ENCODE measurements around the gene PRX. TPM values are rescaled to one million over a fixed set of nuclear protein-coding genes. Genes with fewer than 3 reads are reported as not detected.

Gene PRX
- total RNA-seq, 6 experiments from 2014 or later = 0.37 to 0.99 (median 0.60) TPM

- peaks cover 0 to 22% (median 0%) of the 10 kb centered on the region in 4 donors for H3K4me1 ChIP-seq
- intact Hi-C loops (cut with DNase I) = no loop called here
Measured at GRCh38 chr19:40423938-40424337, 10.8 kb upstream of the PRX start.

GRCh38 chr19:40422748-40423566 lies 9.8 kb upstream of the PRX start:
- ATAC-seq (no peak), DNase-seq (no peak)
- 82% methylated on average over 9 of the region's 31 CpGs for whole genome bisulfite sequencing (ENCODE audit: insufficient coverage, low coverage, low lambda C conversion rate, missing lambda C conversion rate)
- intact Hi-C loops (cut with DNase I) = no loop called here
- Histone ChIP-seq H3K4me3 (no peak overlapping the region), H3K4me1 (peaks cover 0 to 22% (median 0%) of the 10 kb centered on the region in 4 donors), H3K27me3 (no peaks in the 10 kb centered on the region), H3K27ac (no peak overlapping the region), H3K36me3 (peaks cover 0 to 12% (median 4%) of the 10 kb centered on the region in 4 donors), H3K9me3 (no peaks in the 10 kb centered on the region)
- no peak for TF ChIP-seq CTCF (IDR thresholded peaks at IDR 0.05)
- TF ChIP-seq POLR2A (IDR thresholded peaks at IDR 0.05) = no peak

More at GRCh38 chr19:40423938-40424337, 10.8 kb upstream of the PRX start:
- no peaks in the 10 kb centered on the region for H3K27me3 ChIP-seq
- TF ChIP-seq CTCF (IDR thresholded peaks at IDR 0.05) = no peak
- TF ChIP-seq POLR2A (IDR thresholded peaks at IDR 0.05) = no peak
- peaks cover 0 to 12% (median 4%) of the 10 kb centered on the region in 4 donors for H3K36me3 ChIP-seq
- 85% methylated on average over 6 of the region's 6 CpGs for WGBS (ENCODE audit: insufficient coverage, low coverage, low lambda C conversion rate, missing lambda C conversion rate)
- H3K4me3 ChIP-seq = peak overlapping the region in 1 of 3 donors; percentile 95
- DNase-seq (no peak), ATAC-seq (no peak)
- no peaks in the 10 kb centered on the region for H3K9me3 ChIP-seq
- peak overlapping the region in 2 of 3 donors; percentile 97 for H3K27ac ChIP-seq

- peak overlapping the region in 2 of 3 donors; percentile 46 to 61 for H3K4me3 ChIP-seq
- H3K9me3 ChIP-seq = no peaks in the 10 kb centered on the region
- no peak for TF ChIP-seq POLR2A (IDR thresholded peaks at IDR 0.05)
- TF ChIP-seq CTCF (IDR thresholded peaks at IDR 0.05) = no peak
- H3K27ac ChIP-seq = peak overlapping the region; percentile 92 to 94 (median 93)
- ATAC-seq = no peak
- H3K4me1 ChIP-seq = peaks cover 0 to 22% (median 0%) of the 10 kb centered on the region in 4 donors
- H3K27me3 ChIP-seq = no peaks in the 10 kb centered on the region
- intact Hi-C loops (cut with DNase I) = no loop called here
- DNase-seq = no peak
- 87% methylated on average over 8 of the region's 16 CpGs for WGBS (ENCODE audit: insufficient coverage, low coverage, low lambda C conversion rate, missing lambda C conversion rate)
- H3K36me3 ChIP-seq = peaks cover 0 to 12% (median 4%) of the 10 kb centered on the region in 4 donors
Measured at GRCh38 chr19:40421993-40422747, 9.0 kb upstream of the PRX start.

- Histone ChIP-seq H3K4me1 (peaks cover 0 to 17% (median 0%) of the 10 kb centered on the region in 4 donors), H3K27ac (peak overlapping the region; percentile 92 to 94 (median 93)), H3K36me3 (peaks cover 0 to 12% (median 4%) of the 10 kb centered on the region in 4 donors), H3K27me3 (no peaks in the 10 kb centered on the region), H3K9me3 (no peaks in the 10 kb centered on the region), H3K4me3 (peak overlapping the region; percentile 46 to 66 (median 61))
- peak; percentile 76 to 85 (median 80) for ATAC-seq
- DNase-seq = peak; percentile 96
- WGBS (ENCODE audit: insufficient coverage, low coverage, low lambda C conversion rate, missing lambda C conversion rate) = 2% methylated on average over 20 of the region's 56 CpGs
- TF ChIP-seq CTCF (IDR thresholded peaks at IDR 0.05) (peak; percentile 92 to 96 (median 94)), POLR2A (IDR thresholded peaks at IDR 0.05) (peak; percentile 99)
- intact Hi-C loops (cut with DNase I) = no loop called here
Measured at GRCh38 chr19:40420766-40421765, 7.9 kb upstream of the PRX start.
